C4-2B (cell line): ENCODE data around the gene GALNT17.
"Not testable (repeated sequence)": the region's sequence is repeated elsewhere in the genome, so short reads cannot be mapped to it uniquely, and the experiment has no call there.

Source experiments
- H3K27ac ChIP-seq: fragments of 450-650 bp; 2 replicates; pipeline ENCODE4 v1.5.1; 2017
- ZFX ChIP-seq: fragments of 450-650 bp; IDR thresholded peaks from 2 replicates; pipeline ENCODE4 v1.6.1; 2017
- TF ChIP-seq, protein P1 (sequence below): fragments of 450-650 bp; conservative IDR thresholded peaks from 2 replicates; pipeline ENCODE4 v1.5.1; 2017; ENCODE audit warnings: mild to moderate bottlenecking

The GALNT17 gene

DNA sequence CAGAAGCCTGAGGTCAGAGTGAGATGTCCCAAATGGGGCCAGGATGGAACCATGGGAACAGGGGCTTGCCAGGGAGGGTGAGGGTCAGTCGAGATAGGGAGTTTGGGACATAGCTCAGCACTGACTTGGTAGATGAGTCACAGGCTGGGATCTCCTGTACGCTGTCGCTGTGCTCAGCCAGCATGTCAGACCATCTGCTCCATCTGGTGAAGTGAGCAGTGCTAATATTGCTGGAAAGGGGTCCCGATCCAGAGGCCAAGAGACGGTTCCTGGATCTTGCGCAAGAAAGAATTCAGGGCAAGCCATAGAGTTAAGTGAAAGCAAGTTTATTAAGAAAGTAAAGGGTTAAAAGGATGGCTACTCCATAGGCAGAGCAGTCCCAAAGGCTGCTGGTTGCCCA, 505.6 kb downstream of the GALNT17 start:
- TF ChIP-seq, protein P1, sequence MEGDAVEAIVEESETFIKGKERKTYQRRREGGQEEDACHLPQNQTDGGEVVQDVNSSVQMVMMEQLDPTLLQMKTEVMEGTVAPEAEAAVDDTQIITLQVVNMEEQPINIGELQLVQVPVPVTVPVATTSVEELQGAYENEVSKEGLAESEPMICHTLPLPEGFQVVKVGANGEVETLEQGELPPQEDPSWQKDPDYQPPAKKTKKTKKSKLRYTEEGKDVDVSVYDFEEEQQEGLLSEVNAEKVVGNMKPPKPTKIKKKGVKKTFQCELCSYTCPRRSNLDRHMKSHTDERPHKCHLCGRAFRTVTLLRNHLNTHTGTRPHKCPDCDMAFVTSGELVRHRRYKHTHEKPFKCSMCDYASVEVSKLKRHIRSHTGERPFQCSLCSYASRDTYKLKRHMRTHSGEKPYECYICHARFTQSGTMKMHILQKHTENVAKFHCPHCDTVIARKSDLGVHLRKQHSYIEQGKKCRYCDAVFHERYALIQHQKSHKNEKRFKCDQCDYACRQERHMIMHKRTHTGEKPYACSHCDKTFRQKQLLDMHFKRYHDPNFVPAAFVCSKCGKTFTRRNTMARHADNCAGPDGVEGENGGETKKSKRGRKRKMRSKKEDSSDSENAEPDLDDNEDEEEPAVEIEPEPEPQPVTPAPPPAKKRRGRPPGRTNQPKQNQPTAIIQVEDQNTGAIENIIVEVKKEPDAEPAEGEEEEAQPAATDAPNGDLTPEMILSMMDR = no peak
- no peak for TF ChIP-seq ZFX
- H3K27ac ChIP-seq = no peak overlapping the region

DNA sequence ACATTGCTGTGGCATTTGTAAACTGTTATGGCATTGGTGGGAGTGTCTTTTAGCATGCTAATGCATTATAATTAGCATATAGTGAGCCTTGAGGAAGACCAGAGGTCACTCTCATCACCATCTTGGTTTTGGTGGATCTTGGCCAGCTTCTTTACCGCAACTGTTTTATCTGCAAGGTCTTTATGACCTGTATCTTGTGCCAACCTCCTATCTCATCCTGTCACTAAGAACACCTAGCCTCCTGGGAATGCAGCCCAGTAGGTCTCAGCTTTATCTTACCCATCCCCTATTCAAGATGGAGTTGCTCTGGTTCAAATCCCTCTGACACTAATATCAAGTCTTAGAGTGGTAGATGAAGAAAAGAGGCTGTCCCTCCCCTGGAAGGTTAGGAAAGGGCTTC, 506.2 kb downstream of the GALNT17 start:
- TF ChIP-seq, protein P1 = no peak
- no peak for TF ChIP-seq ZFX

DNA sequence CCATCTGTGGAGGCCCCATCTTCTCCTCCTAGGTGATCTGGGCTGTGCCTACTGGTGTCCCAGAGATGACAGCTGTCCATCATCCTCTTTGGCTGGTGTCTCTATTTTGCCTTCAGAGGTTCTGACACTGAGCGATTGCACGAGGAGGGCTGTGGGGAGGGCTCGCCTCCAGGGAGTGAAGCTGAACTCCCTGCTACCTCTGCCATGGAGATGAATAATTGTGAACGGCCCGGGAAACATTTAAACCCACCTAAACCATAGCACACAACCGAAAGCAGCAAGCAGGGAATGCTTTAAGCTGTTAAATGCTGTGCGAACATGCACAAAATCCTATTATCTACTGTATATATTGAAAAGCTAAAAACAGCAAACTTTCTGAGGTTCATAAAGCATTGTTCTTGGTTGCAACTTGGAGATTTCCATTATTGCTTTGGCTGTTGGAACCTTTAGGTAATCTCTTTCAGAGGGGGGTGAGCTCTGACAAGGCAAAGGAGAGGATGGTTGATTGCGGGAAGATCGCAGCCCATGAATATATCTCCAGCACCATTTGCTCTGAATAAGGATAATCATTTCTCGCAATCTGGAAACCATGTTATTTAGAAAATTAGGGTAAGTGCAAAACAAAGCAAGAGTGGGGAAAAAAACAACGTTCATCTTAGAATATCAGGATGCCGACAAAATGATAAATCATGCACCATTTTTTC, 507.6 kb downstream of the GALNT17 start:
- H3K27ac ChIP-seq = no peak overlapping the region
- no peak for TF ChIP-seq ZFX
- TF ChIP-seq, protein P1 = no peak

More for the DNA sequence above, 506.2 kb downstream of the GALNT17 start:
- H3K27ac ChIP-seq = no peak overlapping the region

DNA sequence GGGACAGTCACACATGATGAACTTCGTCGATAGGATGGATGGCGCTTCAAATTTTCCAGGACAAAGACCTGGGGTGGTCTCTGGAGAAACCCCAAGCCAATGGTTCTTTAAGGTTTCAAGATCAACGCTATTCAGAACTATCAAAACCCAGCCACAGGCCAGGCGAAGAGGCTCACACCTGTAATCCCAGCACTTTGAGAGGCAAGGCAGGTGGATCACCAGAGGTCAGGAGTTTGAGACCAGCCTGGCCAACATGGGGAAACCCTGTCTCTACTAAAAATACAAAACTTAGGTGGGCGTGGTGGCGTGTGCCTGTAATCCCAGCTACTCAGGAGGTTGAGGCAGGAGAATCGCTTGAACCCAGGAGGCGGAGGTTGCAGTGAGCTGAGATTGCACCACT, 511.1 kb downstream of the GALNT17 start:
- not testable (repeated sequence) for H3K27ac ChIP-seq

DNA sequence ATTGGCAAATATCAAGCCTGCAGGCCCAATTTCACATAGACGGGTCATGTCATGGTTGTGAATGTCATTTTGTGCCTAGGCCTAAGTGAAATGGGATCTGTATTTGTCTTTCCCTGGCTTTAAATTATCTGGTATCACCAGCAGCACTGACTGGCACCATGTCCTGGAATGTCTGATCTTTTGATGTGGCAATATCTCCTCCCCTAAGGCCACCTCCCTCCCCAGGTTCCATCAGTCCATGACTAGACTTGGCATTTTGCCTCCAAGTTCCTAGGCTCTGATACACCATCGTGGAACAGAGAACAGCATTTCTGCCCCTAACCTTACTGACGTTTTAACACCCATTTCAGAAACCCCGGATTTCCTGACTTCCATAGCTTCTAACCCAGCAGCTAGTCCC, 513.9 kb downstream of the GALNT17 start:
- H3K27ac ChIP-seq = no peak overlapping the region
- TF ChIP-seq ZFX = no peak
- TF ChIP-seq, protein P1 = no peak

DNA sequence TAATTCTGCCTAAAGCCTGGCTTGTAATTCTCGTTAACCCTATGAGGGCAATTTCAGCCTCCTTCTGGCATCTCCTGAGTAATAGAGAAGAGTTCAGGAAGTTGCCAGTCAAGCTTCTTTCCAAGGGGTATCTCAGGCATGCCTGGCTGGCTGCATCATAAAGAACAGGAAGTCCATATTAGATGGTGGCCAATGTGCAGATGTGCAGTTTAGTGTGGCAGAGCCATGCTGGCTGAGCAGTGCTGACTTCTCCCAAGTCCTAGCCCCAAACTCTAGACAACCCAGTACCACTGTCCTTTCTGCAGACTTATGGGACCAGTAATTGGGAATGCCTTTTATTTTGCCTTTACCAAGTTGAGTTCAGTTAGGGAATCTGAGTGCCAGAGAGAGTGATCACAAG, 517.9 kb downstream of the GALNT17 start:
- H3K27ac ChIP-seq = no peak overlapping the region

DNA sequence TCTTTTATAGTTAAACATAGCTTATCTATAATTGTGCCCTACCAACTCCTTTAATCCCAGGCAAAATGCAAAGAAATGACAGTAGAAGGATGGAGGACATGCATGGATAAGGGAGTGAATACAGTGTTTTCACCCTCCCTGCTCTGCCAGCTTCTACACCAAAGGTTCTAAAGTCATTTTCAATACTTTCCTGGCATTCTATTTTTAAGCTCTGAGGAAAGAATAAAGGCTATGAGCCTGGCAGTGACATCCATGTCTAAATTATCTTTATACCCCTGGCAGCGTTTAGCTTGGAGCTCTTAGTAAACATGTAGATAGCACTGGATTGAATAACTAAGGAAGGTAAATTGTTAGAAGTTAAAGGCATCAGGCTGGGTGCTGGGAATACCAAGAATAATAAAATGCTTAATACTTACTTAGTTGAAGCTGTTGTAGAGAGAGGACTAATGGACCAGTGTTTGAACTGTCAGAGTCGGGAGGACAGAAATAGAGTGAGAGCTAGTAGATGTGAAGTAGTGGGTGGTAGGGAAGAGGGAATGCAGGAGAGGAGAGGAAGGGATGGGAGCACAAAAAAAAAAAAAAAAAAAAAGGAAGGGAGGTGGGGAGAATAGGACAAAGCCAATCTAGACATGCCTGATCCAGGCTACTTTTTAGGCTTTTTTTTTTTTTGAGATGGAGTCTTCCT, 518.9 kb downstream of the GALNT17 start:
- no peak for TF ChIP-seq ZFX
- TF ChIP-seq, protein P1 = no peak
- no peak overlapping the region for H3K27ac ChIP-seq

More for the DNA sequence above, 517.9 kb downstream of the GALNT17 start:
- TF ChIP-seq ZFX = no peak
- TF ChIP-seq, protein P1 = no peak

DNA sequence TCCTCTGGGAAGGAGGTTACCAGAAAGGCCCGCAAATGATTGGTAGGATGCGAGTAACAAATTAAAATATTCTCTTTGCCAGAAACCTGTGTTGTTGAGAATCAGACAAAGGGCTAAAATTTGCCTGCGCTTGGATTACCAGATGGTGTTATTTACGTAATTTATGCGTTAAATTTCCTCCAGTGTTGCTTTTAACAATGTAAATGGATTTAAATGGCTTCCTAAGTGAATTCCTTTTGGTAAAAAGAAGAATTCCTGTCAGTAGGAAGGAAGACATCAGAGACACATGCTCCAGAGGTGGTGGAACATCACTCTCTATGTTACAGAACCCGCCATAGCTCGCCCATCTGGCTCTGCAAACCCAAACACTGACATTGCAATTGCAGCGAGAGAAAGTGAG, 520.6 kb downstream of the GALNT17 start:
- TF ChIP-seq, protein P1 = no peak
- no peak for TF ChIP-seq ZFX
- H3K27ac ChIP-seq = no peak overlapping the region
